ENCODE data around the gene MEST. TPM values are rescaled to one million over a fixed set of nuclear protein-coding genes. Genes with fewer than 3 reads are reported as not detected.

Gene MEST
- total RNA-seq, 1 experiment from 2014 or later = 76.9 TPM

DNA sequence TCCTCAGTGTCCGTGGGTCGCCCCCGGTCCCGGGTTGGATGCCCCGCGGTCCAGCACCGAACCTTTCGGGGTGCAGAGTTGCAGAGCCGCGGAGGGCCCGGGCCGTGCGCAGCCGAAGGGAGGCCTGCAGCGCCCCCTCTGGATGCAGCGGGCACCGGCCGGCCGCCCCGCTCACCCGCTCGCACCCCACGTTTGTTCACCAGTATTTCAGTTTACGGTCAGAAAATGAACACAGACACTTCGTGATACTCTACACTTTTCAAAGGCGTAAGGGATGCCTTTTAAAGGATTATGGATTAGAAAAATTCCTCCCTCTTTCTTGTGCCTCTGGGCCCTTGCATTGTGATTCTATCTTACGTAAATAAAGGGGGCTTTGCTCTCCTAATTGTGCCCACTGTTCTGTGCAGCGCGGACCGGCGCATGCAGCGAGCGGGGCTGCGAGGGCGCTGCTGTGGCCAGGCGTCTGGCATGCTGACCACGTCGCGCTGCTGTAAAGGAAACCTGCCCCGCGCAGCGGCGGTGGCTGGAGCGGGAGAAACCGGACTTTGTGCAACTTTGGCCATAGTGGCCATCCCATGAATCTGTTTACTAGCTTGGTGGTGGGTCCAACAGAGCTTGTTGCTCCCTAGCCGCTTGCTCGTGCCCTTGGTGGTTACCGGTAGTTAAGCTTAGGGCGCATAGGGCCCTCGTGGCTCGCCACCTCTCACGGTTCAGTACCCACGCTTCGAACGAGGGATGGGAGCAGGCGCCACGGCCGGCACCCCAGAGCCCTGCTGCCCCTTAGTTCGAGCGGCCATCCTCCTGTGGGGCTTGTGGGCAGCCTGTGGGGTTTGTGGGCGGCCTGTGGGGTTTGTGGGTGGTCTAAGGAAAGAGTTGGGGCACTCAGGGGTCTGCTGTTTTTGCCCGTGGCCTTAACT is 739 bp upstream of the MEST start:
- no peak overlapping the region for H3K27ac ChIP-seq
- no peaks in the 10 kb centered on the region for H4K20me1 ChIP-seq (ENCODE audit: insufficient read depth)
- peaks cover 37% of the 10 kb centered on the region for H3K79me2 ChIP-seq (ENCODE audit: low read depth)
- BruUV-seq (replicated peaks) = no TSS peak
- intact Hi-C loops (cut with micrococcal nuclease; ENCODE audit: unreplicated experiment) = no loop called here
- no peak overlapping the region for H3K4me3 ChIP-seq
- H3K4me2 ChIP-seq = no peak overlapping the region
- CTCF ChIA-PET = no interaction called here
- H3F3A ChIP-seq (ENCODE audit: insufficient read depth, low read depth) = peaks cover 3% of the 10 kb centered on the region; the same call in 1 of the 2 replicates
- no peak overlapping the region for H2AFZ ChIP-seq
- H3K27me3 ChIP-seq (ENCODE audit: insufficient read depth, low read depth) = no peaks in the 10 kb centered on the region
- H3K36me3 ChIP-seq (ENCODE audit: low read depth) = no peaks in the 10 kb centered on the region
- no peaks in the 10 kb centered on the region for H3K9me2 ChIP-seq (ENCODE audit: insufficient read depth)
- H3K9me3 ChIP-seq (ENCODE audit: insufficient read depth, low read depth) = no peaks in the 10 kb centered on the region
- no peak for DNase-seq
- no peak for TF ChIP-seq EZH2 (IDR thresholded peaks at IDR 0.05; ENCODE audit: low read depth)
- POLR2A ChIA-PET (ENCODE audit: unreplicated experiment) = no interaction called here
- peaks cover 6% of the 10 kb centered on the region; the same call in 1 of the 2 replicates for H3K4me1 ChIP-seq (replicated peaks; ENCODE audit: insufficient read depth)

GRCh38 chr7:130492523-130493274 is 814 bp downstream of the MEST start:
- Histone ChIP-seq H3K36me3 (ENCODE audit: low read depth) (0 out of 2 replicates have a peak, but pooled peaks cover 9% of the 10 kb centered on the region), H3K4me2 (0 out of 2 replicates have a peak overlapping the region, but pooled peaks have one; percentile 25), H3K27ac (no peak overlapping the region), H3K4me3 (no peak overlapping the region; the same call in 1 of the 2 replicates), H2AFZ (no peak overlapping the region), H4K20me1 (ENCODE audit: insufficient read depth) (no peaks in the 10 kb centered on the region), H3K9me3 (ENCODE audit: insufficient read depth, low read depth) (no peaks in the 10 kb centered on the region), H3K79me2 (ENCODE audit: low read depth) (peaks cover 31% of the 10 kb centered on the region), H3K9me2 (ENCODE audit: insufficient read depth) (no peaks in the 10 kb centered on the region), H3K4me1 (replicated peaks; ENCODE audit: insufficient read depth) (no peaks in the 10 kb centered on the region), H3F3A (ENCODE audit: insufficient read depth, low read depth) (no peaks in the 10 kb centered on the region; the same call in 1 of the 2 replicates), H3K27me3 (ENCODE audit: insufficient read depth, low read depth) (no peaks in the 10 kb centered on the region)
- ChIA-PET POLR2A (ENCODE audit: unreplicated experiment) (no interaction called here), CTCF (no interaction called here)
- intact Hi-C loops (cut with micrococcal nuclease; ENCODE audit: unreplicated experiment) = no loop called here
- DNase-seq = no peak
- BruUV-seq (replicated peaks) = no TSS peak
- TF ChIP-seq CTCF (conservative IDR thresholded peaks at IDR 0.05) = no peak
- TF ChIP-seq EZH2 (IDR thresholded peaks at IDR 0.05; ENCODE audit: low read depth) = no peak

- H3K79me2 ChIP-seq (ENCODE audit: low read depth) = peaks cover 26% of the 10 kb centered on the region
- ChIA-PET POLR2A (ENCODE audit: unreplicated experiment) (no interaction called here), CTCF (no interaction called here)
- H3K27ac ChIP-seq = no peak overlapping the region
- BruUV-seq (replicated peaks) = no TSS peak
- H4K20me1 ChIP-seq (ENCODE audit: insufficient read depth) = no peaks in the 10 kb centered on the region
- H3K27me3 ChIP-seq (ENCODE audit: insufficient read depth, low read depth) = no peaks in the 10 kb centered on the region
- H3K4me3 ChIP-seq = no peak overlapping the region
- H3K36me3 ChIP-seq (ENCODE audit: low read depth) = 0 out of 2 replicates have a peak, but pooled peaks cover 9% of the 10 kb centered on the region
- H3K9me3 ChIP-seq (ENCODE audit: insufficient read depth, low read depth) = no peaks in the 10 kb centered on the region
- no peak for DNase-seq
- H3K4me2 ChIP-seq = no peak overlapping the region
- no peaks in the 10 kb centered on the region; the same call in 1 of the 2 replicates for H3F3A ChIP-seq (ENCODE audit: insufficient read depth, low read depth)
- intact Hi-C loops (cut with micrococcal nuclease; ENCODE audit: unreplicated experiment) = no loop called here
- H2AFZ ChIP-seq = no peak overlapping the region
- no peak for TF ChIP-seq EZH2 (IDR thresholded peaks at IDR 0.05; ENCODE audit: low read depth)
- TF ChIP-seq CTCF (conservative IDR thresholded peaks at IDR 0.05) = no peak
- H3K4me1 ChIP-seq (replicated peaks; ENCODE audit: insufficient read depth) = no peaks in the 10 kb centered on the region
- no peaks in the 10 kb centered on the region for H3K9me2 ChIP-seq (ENCODE audit: insufficient read depth)
Observed at GRCh38 chr7:130493275-130493873, 1.5 kb downstream of the MEST start.
